GM18951 (cell line): ENCODE measurements around the gene NEUROD6.

ENCODE experiments used
- POLR2A ChIP-seq: IDR thresholded peaks from 4 replicates; pipeline ENCODE4 v1.6.1; 2011; ENCODE audit warnings: mild to moderate bottlenecking; ENCODE audit not compliant: insufficient read length, insufficient read depth; ENCODE audit errors: extremely low read depth
- in situ Hi-C: fragments of 300-500 bp; cut with MboI; formaldehyde crosslinking; loops from one replicate; pipeline ENCODE4 v1.12.0; 2022; ENCODE audit warnings: low sequenced_read_pairs, mixed read lengths, inconsistent platforms; ENCODE audit not compliant: unreplicated experiment

NEUROD6 gene

GRCh38 chr7:31343516-31344305, 3.2 kb upstream of the NEUROD6 start:
- TF ChIP-seq POLR2A: no peak
- in situ Hi-C loops: no loop called here

- in situ Hi-C loops: no loop called here
Measured at GRCh38 chr7:31341141-31341540, 615 bp upstream of the NEUROD6 start.

GRCh38 chr7:31340051-31340450, 475 bp downstream of the NEUROD6 start:
- no peak for TF ChIP-seq POLR2A
- in situ Hi-C loops: no loop called here

More at GRCh38 chr7:31341141-31341540, 615 bp upstream of the NEUROD6 start:
- TF ChIP-seq POLR2A: no peak

GRCh38 chr7:31338706-31339105, 1.8 kb downstream of the NEUROD6 start:
- TF ChIP-seq POLR2A: no peak
- in situ Hi-C loops: no loop called here

- in situ Hi-C loops: no loop called here
- TF ChIP-seq POLR2A: no peak
Measured at GRCh38 chr7:31337002-31337565, 3.4 kb downstream of the NEUROD6 start.

GRCh38 chr7:31336202-31337001, 4.1 kb downstream of the NEUROD6 start:
- in situ Hi-C loops: no loop called here
- TF ChIP-seq POLR2A: no peak

GRCh38 chr7:31335884-31336201, 4.7 kb downstream of the NEUROD6 start:
- TF ChIP-seq POLR2A: no peak
- in situ Hi-C loops: no loop called here

GRCh38 chr7:31335161-31335856, 5.2 kb downstream of the NEUROD6 start:
- TF ChIP-seq POLR2A: no peak
- in situ Hi-C loops: no loop called here

GRCh38 chr7:31333291-31333690, 7.2 kb downstream of the NEUROD6 start:
- no peak for TF ChIP-seq POLR2A
- in situ Hi-C loops: no loop called here

- in situ Hi-C loops: no loop called here
- no peak for TF ChIP-seq POLR2A
Measured at GRCh38 chr7:31327071-31327470, 13.5 kb downstream of the NEUROD6 start.

- in situ Hi-C loops: no loop called here
- TF ChIP-seq POLR2A: no peak
Measured at GRCh38 chr7:31326416-31326815, 14.1 kb downstream of the NEUROD6 start.

- in situ Hi-C loops: no loop called here
- no peak for TF ChIP-seq POLR2A
Measured at GRCh38 chr7:31323101-31323500, 17.4 kb downstream of the NEUROD6 start.

GRCh38 chr7:31320675-31321074, 19.9 kb downstream of the NEUROD6 start:
- in situ Hi-C loops: no loop called here
- no peak for TF ChIP-seq POLR2A
